ENCODE results near the gene CRYBA4.

CRYBA4 gene

DNA sequence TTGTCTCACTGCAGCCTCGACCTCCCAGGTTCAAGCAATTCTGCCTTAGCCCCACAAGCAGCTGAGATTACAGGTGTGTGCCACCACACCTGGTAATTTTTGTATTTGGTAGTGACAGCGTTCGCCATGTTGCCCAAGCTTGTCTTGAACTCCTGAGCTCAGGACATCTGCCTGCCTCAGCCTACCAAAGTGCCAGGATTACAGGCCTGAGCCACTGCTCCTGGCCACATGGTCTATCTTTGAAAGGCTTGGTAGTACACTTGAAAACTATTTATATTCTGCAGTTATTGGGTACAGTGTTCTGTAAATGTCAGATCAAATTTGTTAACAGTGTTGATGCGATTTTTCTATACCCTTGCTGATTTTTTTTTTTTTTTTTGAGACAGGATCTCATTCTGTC, 9.5 kb downstream of the CRYBA4 start:
- DNase-seq, result no peak

DNA sequence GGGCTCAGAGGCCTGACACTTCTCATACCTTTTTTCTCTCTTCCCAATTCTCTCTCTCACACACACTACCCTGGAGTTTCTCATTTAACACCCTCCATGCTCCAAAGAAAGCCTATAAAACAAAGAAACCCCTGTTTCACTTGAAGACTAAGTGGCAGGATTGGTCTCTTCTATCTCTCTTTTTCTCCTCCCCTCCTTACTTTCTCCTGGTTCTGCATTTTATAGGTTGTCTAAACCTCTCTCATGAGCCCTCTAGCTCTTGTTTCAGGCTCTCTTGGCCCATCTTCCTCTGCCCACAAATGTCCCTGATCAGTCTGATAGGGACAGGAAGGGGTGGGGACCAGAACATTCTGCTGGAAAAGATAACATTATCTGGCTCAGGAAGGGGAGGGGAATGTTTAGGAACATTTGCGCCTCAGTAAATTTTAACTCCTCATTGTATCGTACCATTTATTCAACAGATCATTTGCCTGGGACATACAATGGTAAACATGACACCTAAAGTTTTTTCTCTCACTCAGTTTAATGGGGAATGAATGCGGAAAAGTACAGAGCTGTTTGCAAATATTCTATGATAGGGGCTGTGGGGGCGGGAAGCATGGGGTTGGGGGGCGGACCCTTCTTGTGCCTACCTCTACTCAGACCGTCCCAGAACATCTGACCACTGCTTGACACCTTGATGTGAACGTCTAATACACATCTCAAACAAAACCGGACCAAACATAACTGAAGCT, 10.8 kb downstream of the CRYBA4 start:
- no peak for DNase-seq

GRCh38 chr22:26634189-26634588, 12.4 kb downstream of the CRYBA4 start:
- DNase-seq, result no peak

- no peak for DNase-seq
These were observed 13.4 kb downstream of the CRYBA4 start for GRCh38 chr22:26635117-26635516.

DNA sequence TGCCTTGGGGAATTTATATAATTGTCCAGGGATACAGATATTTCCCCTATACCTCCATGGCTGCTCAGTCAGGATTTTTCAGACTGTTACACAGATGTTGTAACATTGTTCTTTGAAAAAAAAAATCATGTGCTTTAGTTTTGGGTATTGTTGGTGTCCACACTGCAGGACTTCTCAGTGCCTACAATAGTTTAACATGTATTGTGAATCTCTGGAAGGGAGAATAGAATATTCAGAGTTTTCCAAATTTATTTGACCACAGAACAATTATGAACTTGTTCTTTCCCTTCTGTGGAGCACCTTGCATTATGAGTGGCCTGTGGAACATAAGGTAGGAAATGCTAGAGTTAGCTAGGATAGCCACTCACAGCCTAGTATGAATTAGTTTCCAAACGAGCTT, 14.5 kb downstream of the CRYBA4 start:
- no peak for DNase-seq

DNA sequence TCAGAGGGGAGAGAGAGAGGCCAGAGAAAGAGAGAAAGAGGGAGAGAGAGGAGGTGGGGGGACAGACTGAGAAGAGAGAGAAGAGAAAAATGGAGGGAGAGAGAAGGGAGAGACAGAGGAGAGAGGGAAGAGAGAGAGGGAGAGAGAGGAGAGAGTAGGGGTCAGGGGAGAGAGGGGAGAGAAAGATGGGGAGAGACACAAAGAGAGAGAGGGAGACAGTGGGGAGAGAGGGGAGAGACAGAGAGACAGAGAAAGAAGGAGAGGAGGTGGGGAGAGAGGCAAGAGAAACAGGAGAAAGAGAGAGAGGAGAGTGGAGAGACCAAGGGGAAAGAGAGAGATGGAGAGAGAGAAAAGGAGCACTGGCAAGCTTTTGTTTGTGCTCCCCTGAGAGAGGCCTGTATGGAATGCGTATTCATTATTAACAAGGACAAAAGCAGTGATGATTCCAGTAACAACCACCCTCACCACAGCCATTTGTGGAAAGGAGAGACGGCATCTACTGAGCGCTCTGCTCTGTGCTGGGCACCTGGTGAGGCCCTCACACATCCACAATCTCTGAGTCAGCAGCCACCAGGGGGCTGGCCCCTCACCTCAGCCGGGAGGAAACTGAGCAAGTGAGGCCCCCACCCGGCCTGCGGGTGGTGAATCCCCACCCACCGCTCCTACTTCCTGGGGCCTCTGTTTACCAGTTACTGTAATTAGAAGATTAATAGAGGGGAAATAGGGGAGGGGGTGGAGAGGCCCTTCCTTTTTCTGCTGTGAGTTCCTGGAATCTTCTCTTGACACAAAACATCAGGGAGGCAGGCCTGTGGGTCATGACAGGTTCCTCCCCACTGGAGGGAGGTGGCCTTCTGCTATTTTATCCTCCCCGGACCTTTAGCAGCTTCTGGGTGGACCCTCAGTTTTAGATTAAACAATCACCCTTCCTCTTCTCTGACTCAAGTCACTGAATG, 21.0 kb downstream of the CRYBA4 start:
- peak; percentile 58 for DNase-seq

DNA sequence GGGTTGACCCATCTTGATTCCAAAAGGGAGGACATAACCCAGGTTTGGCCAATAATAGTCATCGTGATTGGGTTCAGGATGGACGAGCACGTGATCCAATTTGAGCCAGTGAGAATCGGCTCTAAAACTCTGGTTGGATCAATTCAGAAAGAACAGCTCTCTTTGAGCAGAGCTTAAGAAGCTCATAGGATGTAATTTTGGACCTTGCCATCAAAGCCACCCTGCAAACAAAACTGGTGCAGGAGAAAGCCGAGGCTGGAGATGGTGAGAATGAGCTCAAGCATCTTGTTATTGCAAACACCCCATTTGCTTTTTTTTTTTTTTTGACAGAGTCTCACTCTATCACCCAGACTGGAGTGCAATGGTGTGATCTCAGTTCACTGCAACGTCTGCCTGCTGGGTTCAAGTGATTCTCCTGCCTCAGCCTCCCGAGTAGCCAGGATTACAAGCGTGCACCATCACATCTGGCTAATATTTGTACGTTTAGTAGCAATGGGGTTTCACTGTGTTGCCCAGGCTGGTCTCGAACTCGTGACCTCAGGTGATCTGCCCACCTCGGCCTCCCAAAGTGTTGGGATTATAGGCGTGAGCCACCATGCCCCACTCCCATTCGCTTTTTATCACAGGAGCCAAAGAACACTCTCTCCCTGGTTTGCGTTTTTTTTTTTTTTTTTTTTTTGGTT, 21.8 kb downstream of the CRYBA4 start:
- DNase-seq, result no peak

DNA sequence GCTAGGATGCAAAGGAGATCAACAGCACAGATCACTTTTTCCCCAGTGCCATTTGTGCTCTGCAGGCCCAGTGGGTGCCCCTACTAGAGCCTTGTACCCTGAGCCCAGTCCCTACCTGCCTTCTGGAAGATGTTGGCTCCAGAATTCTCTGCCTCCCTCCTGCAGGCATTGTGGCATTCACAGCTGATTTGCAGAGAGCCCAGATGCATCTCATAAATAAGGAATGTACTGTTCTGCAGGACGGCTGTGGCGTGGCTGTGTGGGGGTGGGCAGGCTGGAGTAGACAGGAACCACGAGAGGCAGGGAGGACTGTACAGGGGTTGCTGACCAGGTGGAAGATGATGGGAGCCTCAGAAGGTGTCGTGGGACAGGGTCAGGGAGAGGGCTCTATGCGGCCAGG, 24.4 kb downstream of the CRYBA4 start:
- DNase-seq, result no peak

DNA sequence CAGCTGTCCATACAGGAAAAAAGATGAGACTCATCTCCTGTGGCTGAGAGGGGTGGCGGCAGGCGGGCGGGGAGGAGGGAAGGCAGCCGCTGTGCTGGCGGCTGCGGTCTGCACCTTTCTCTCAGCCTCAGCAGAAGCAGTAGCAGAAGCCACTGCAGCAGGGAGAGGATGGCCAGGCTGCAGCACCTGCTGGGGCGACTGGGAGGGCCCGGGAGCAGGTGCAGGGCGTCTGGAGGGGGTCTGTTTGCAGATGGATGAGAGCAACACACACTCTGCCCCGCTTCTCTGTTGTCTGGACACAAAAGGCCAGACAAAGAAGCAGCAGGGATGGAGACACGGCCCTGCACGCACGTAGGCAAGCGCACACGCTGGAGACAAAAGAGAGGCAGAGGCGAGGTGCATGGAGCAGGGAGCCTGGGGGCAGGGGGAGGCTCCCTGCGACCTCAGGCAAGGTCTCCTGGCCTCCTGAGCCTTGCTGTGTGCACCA, 26.3 kb downstream of the CRYBA4 start:
- DNase-seq, result peak; percentile 24

DNA sequence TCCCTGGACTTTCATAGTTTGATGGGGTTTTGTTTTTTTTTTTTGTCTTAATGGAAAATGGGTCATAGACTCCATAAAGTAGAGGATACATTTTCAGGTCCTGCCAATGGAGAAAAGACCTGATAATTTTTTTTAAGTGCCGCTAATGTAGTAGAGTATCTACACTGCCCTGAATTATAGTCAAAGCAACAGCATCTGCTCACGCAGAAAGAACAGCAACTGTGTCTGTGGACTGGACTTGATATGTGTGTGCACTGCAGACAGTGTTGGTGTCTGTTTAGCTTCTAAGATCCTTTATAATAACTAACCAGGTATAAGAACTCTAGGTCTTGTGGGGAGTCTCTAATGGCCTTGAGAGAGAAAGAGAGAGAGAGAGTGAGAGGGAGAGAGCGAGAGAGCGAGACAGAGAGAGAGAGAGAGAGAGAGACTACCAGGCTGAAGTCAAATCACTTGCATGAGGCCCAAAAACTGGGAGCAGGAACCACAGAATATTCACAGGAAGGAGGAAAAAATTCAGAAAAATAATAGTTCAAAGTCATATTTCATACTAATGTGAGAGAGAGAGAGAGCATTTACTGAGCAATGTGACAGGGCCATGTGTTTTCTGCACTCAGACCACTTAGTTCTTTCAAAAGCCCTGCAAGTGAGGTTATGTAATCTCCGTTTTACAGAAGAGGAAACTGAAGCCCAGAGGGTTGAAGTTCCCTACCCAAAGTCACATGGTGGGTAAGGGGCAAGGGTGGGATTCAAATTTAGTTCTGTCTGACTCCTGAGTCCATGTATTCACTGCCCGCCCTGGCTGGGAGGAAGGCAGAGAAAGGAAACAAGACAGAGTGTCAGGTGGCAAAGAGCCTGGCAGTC, 27.0 kb downstream of the CRYBA4 start:
- no peak for DNase-seq

- no peak for DNase-seq
These were observed 29.1 kb downstream of the CRYBA4 start for GRCh38 chr22:26650722-26651421.

- DNase-seq, result no peak
These were observed 30.1 kb downstream of the CRYBA4 start for GRCh38 chr22:26651815-26652214.

- DNase-seq, result peak; percentile 51
These were observed 35.4 kb downstream of the CRYBA4 start, which contains the start of gene MIAT for GRCh38 chr22:26656891-26657851. MIAT (plus strand) TSS chr22:26657588.

DNA sequence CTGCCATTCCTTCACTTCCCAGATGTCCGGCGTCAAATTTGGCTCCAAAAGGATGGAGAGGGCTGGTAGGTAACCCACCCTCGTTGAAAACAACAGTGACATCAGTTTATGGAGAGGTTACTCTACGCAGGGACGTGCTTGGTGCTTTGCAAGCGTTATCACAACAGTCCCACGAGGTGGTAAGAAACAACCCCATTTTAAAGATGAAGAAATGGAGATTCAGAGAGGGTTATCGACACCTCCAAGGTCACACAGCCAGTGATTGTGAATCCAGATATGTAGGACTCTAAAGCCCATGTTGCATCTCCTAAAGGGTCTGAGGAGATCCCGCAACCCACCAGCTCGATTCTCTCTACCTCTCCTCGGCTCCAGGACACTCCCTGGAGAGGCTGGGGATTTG, 36.4 kb downstream of the CRYBA4 start:
- DNase-seq, result no peak

DNA sequence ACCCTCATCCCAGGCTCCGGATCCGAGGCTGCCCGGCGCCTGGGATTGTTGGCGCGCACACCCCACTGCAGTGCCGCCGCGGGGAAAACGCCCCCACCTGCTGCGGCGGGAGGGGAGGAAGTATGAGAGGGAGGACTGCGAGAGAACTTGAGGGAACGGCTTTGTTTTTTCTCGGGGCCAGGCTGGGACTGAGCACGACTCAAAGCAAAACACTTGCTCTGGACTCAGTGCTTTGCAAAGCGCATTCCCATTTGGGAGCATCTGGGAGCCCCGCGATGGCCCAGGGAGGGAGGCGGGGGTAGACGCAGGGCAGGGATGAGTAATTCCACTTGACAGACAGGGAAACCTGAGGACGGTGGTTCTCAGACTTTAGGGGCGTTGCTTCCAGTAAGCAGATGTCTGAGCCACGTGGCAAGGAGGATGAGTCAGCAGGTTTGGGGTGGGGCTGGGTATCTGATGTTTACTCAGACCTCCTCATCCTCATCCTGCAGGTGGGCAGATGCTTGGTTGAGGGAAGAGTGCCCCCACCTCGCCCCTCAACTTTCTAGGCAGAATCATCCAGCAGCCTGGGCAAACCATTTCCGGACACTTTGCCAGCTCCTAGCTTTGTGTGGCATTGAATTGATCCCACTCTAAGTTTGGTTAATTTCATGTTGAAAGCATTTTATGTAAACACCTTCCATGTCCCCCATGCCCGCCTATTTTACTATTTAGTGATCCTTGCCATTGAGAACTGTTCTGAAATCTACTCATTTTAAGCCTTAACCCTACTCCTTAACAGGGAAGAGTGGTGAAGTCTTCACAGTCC, 37.1 kb downstream of the CRYBA4 start:
- peak; percentile 66 for DNase-seq

GRCh38 chr22:26660356-26660755, 38.6 kb downstream of the CRYBA4 start:
- DNase-seq, result no peak

DNA sequence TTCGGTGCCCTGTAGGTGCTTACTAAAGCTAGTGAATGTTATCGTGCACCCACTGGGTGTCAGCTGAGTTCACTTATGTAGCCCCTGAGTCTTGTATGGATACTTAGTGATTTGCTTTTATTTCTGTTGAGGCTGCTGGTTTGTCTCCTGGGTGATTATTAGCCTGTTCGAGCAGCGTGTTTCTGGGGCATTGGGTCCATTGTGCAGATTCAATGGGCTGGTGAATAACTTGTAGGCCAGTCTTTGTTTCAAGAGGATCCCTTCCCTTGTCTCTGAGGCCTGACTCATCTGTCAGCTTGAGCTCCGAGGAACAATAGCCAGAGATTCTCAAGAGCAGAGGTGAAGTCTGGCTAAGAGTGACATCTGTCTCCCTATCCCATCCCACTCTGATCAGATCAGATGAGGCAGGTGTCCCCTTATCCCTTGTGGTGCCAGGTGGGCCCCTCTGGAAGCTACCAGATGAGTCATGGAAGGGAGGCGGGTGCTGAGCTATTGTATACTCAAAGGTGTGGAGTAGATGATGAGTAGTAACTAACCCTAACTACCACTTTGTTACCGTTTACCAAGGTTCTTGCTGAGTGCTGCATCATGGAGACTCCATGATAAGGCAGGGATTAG, 39.3 kb downstream of the CRYBA4 start:
- no peak for DNase-seq

GRCh38 chr22:26662160-26662559, 40.4 kb downstream of the CRYBA4 start:
- DNase-seq, result no peak

GRCh38 chr22:26663374-26663923, 41.7 kb downstream of the CRYBA4 start:
- DNase-seq, result no peak
